HG02763 (cell line): Measurements from ENCODE around the gene H2AZ2.
"Not testable (repeated sequence)": the region's sequence is repeated elsewhere in the genome, so short reads cannot be mapped to it uniquely, and the experiment has no call there.

ENCODE experiments used
- ATAC-seq: cut with Tn5 transposase; IDR thresholded peaks from one replicate; pipeline ENCODE4 v1.9.1; 2021; ENCODE audit warnings: mild to moderate bottlenecking, moderate library complexity; ENCODE audit not compliant: unreplicated experiment

H2AZ2 gene

DNA sequence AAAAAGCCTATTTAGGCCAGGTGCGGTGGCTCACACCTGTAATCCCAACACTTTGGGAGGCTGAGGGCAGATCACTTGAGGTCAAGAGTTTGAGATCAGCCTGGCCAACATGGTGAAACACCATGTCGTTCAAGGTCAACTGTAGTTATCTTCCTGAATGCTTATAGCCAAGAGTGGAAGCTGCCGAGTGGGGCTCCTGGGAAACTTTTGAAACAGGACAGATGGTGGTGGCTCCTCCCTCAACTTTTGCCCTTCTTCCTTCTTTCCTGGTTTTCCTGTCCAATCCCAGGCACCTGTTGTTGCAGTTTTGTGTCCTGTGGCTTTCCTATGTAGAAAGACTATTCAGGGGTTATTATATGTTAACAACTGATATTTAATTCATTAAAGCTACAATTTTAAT lies 60.1 kb downstream of the H2AZ2 start:
- no peak for ATAC-seq

DNA sequence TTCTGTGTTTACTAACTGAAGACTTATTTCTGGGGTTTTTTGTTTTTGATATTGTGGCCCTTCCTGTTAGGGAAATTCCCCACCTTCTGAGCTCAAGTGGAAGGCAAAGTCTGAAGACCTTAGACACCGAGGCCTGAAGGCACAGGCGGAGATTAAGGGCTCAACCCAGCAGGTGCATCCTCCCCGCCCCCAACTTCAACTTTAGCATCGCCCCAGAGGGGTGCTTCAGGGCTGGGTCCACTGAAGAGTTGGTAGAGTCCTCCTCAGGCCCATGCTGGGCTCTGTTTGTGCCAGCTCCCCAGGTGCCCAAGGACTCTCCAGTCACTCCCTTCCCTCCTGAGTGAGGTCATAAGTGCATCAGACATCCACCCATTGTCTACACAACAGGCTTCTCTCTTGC lies 60.8 kb downstream of the H2AZ2 start:
- ATAC-seq = no peak

DNA sequence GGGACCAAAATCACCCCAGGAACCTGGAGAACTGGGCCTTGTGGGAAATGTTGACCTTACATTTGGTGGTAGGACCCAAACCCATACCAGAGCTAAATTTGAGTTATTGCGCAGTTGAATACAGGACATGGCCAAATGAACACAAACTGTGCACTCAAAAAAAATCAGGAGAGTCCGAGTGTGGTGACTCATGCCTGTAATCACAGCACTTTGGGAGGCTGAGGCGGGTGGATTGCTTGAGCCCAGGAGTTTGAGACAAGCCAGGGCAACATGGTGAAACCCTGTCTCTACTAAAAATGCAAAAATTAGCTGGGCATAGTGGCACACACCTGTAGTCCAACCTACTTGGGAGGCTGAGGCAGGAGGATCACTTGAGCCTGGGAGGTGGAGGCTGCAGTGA lies 62.7 kb downstream of the H2AZ2 start:
- not testable (repeated sequence) for ATAC-seq

DNA sequence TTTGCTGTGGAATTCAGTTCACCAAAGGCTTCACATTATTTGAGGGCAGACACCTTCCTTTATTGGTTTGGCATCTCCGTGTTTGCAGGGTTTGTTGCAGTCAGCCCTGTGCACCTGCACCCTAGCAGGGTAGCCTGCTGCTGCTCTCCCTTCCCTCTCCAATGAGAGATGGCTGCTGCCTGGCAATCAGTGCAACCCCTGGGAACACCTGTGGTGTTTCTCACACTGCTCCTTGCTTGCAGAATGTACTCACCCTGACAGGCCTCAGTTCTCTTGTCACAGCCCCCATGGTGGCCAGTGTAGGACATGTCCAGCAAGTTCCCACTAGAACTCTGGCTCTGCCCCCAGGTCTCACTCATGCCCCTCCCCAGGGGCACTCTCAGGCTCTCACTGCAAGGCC lies 63.5 kb downstream of the H2AZ2 start:
- ATAC-seq = no peak

DNA sequence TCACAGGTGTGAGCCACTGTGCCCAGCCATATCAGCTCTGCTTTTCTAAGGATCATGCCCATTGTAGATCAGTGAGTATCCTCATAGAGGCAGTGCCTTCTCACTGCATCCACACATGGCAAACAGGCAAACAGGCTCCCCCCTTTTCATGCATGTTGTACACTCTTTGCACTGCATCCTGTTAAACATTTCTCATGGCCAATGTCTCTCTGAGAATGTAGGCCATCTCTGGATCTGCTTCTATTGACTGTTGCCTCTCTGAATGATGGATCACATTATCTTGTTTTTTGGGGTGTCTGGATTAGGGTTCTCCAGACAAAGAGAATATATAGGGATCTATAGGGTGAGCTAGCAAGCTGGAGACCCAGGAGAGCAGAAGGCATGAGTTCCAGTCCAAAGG lies 64.5 kb downstream of the H2AZ2 start:
- no peak for ATAC-seq

DNA sequence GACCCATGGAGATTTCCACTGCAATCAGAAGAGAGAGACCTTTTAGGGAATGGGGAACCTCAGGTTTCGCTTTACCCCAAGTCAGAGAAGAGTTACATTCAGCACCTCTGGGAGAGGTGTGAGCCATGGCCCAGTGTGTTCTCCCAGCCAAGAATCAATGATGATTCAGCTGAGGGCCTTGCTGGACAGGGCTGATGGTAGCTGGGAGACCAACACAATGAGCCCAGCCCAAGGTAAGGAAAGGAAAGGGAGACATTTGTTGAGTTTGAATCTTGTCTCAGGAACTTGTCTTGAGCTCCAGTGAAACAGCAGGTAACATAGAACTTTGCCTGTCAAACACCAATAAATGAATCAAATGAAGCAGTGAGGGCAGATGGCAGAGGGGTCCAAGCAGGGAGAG lies 65.4 kb downstream of the H2AZ2 start:
- ATAC-seq = no peak
